ENCODE data around the gene CDK5. TPM values are rescaled to one million over a fixed set of nuclear protein-coding genes. Genes with fewer than 3 reads are reported as not detected.

Gene CDK5
- total RNA-seq, 1 donor from 2014 or later: 5.5 TPM

Other genes with a start within 250 kb of the CDK5 start
- gene AOC1, start 205.4 kb downstream of the CDK5 start, total RNA-seq (ENCODE audit: insufficient read depth, low replicate concordance): 0.96 TPM
- gene KCNH2, start 79.6 kb downstream of the CDK5 start, total RNA-seq (ENCODE audit: insufficient read depth, low replicate concordance): 25.3 TPM
- 4.6 TPM for gene NOS3, start 66.9 kb downstream of the CDK5 start, total RNA-seq (ENCODE audit: insufficient read depth, low replicate concordance)
- 2.6 TPM for gene ATG9B, start 33.4 kb downstream of the CDK5 start, total RNA-seq (ENCODE audit: insufficient read depth, low replicate concordance)
- 27.7 TPM for gene ABCB8, start 29.4 kb downstream of the CDK5 start, total RNA-seq (ENCODE audit: insufficient read depth, low replicate concordance)
- 2.2 TPM for gene ASIC3, start 9.4 kb downstream of the CDK5 start, total RNA-seq (ENCODE audit: insufficient read depth, low replicate concordance)
- 52.0 TPM for gene SLC4A2, start 1.7 kb upstream of the CDK5 start, total RNA-seq (ENCODE audit: insufficient read depth, low replicate concordance)
- 63.1 TPM for gene FASTK, start 22.9 kb upstream of the CDK5 start, total RNA-seq (ENCODE audit: insufficient read depth, low replicate concordance)
- gene TMUB1, start 25.6 kb upstream of the CDK5 start, total RNA-seq (ENCODE audit: insufficient read depth, low replicate concordance): 26.0 TPM
- 66.0 TPM for gene AGAP3, start 28.6 kb upstream of the CDK5 start, total RNA-seq (ENCODE audit: insufficient read depth, low replicate concordance)
- not detected for gene GBX1, start 109.8 kb upstream of the CDK5 start, total RNA-seq (ENCODE audit: insufficient read depth, low replicate concordance)
- gene ASB10, start 129.4 kb upstream of the CDK5 start, total RNA-seq (ENCODE audit: insufficient read depth, low replicate concordance): not detected
- gene H2BK1, start 152.6 kb upstream of the CDK5 start, total RNA-seq (ENCODE audit: insufficient read depth, low replicate concordance): not detected
- 12.8 TPM for gene ABCF2, start 169.3 kb upstream of the CDK5 start, total RNA-seq (ENCODE audit: insufficient read depth, low replicate concordance)
- 33.5 TPM for gene CHPF2, start 174.6 kb upstream of the CDK5 start, total RNA-seq (ENCODE audit: insufficient read depth, low replicate concordance)
- gene SMARCD3, start 190.8 kb upstream of the CDK5 start, total RNA-seq (ENCODE audit: insufficient read depth, low replicate concordance): 59.0 TPM

Measured in umbilical cord (tissue), 1 donor.